ENCODE results near the gene NEK9.
"Not testable (repeated sequence)": the region's sequence is repeated elsewhere in the genome, so short reads cannot be mapped to it uniquely, and the experiment has no call there.

NEK9 gene

GRCh38 chr14:75126679-75127473, at the start of gene NEK9:
NEK9 (minus strand) TSS chr14:75127048; CDS start chr14:75126921, 127 bp downstream.
- peak; percentile 95 for DNase-seq (ENCODE audit: low spot score)

GRCh38 chr14:75176142-75176820, 49.4 kb upstream of the NEK9 start, which contains the start of gene TMED10:
TMED10 (minus strand) TSS chr14:75176612; CDS start chr14:75176579, 33 bp downstream.
- DNase-seq (ENCODE audit: low spot score), result peak; percentile 91

GRCh38 chr14:75175677-75176141, 48.9 kb upstream of the NEK9 start:
- DNase-seq (ENCODE audit: low spot score), result no peak

GRCh38 chr14:75174066-75174465, 47.2 kb upstream of the NEK9 start:
- DNase-seq (ENCODE audit: low spot score), result no peak

GRCh38 chr14:75170772-75171171, 43.9 kb upstream of the NEK9 start:
- DNase-seq (ENCODE audit: low spot score), result no peak

- DNase-seq (ENCODE audit: low spot score), result no peak
These were observed 41.9 kb upstream of the NEK9 start for GRCh38 chr14:75168586-75169335.

- DNase-seq (ENCODE audit: low spot score), result no peak
These were observed 40.5 kb upstream of the NEK9 start for GRCh38 chr14:75167325-75167724.

- no peak for DNase-seq (ENCODE audit: low spot score)
These were observed 38.9 kb upstream of the NEK9 start for GRCh38 chr14:75165586-75166391.

GRCh38 chr14:75164809-75165208, 38.0 kb upstream of the NEK9 start:
- no peak for DNase-seq (ENCODE audit: low spot score)

- DNase-seq (ENCODE audit: low spot score), result no peak
These were observed 36.8 kb upstream of the NEK9 start for GRCh38 chr14:75163677-75164076.

- DNase-seq (ENCODE audit: low spot score), result no peak
These were observed 35.8 kb upstream of the NEK9 start for GRCh38 chr14:75162631-75163030.

GRCh38 chr14:75158843-75159614, 32.2 kb upstream of the NEK9 start:
- DNase-seq (ENCODE audit: low spot score), result no peak

GRCh38 chr14:75156901-75157300, 30.1 kb upstream of the NEK9 start:
- DNase-seq (ENCODE audit: low spot score), result no peak

- no peak for DNase-seq (ENCODE audit: low spot score)
These were observed 29.3 kb upstream of the NEK9 start for GRCh38 chr14:75156111-75156510.

GRCh38 chr14:75155169-75155568, 28.3 kb upstream of the NEK9 start:
- DNase-seq (ENCODE audit: low spot score), result no peak

GRCh38 chr14:75153295-75153694, 26.4 kb upstream of the NEK9 start:
- DNase-seq (ENCODE audit: low spot score), result no peak

- DNase-seq (ENCODE audit: low spot score), result no peak
These were observed 25.0 kb upstream of the NEK9 start for GRCh38 chr14:75151851-75152250.

- not testable (repeated sequence) for DNase-seq (ENCODE audit: low spot score)
These were observed 23.8 kb upstream of the NEK9 start for GRCh38 chr14:75150637-75151036.

- DNase-seq (ENCODE audit: low spot score), result no peak
These were observed 23.3 kb upstream of the NEK9 start for GRCh38 chr14:75150150-75150549.

- DNase-seq (ENCODE audit: low spot score), result peak; percentile 69
These were observed 20.7 kb upstream of the NEK9 start for GRCh38 chr14:75147423-75148071.

Measured in AG20443 (cell line).